Body of pancreas (tissue), 4 donors: ENCODE data around the gene WDR18. TPM values are rescaled to one million over a fixed set of nuclear protein-coding genes. Genes with fewer than 3 reads are reported as not detected.

ENCODE experiments used
- ATAC-seq: fragments of 150-250 bp; one replicate; pipeline ENCODE4 v1.9.1; 2016
- DNase-seq, 4 donors: peaks; one replicate each; pipeline ENCODE4 v3.0.0-alpha.2; 2019
- H3K27ac ChIP-seq, 4 donors: fragments of 200-600 bp; sonication (generic); 1 replicate in 3 of 4; 2 replicates in 1 of 4; pipeline versions ENCODE4 v1.5.1 to v1.6.1; 2016 to 2019; ENCODE audit warnings: mild to moderate bottlenecking in 1 of 4, mixed read lengths in 1 of 4, moderate library complexity in 1 of 4
- H3K27me3 ChIP-seq, 2 donors: fragments of 200-600 bp; sonication (generic); one replicate each; pipeline ENCODE4 v1.6.0; 2016; ENCODE audit warnings: mild to moderate bottlenecking in 1 of 2
- H3K36me3 ChIP-seq, 2 donors: fragments of 200-600 bp; sonication (generic); replicated peaks in 1 of 2; 2 replicates each; pipeline ENCODE4 v1.5.1; 2016; ENCODE audit warnings: low read depth in 2 of 2; ENCODE audit not compliant: insufficient read depth in 1 of 2
- H3K4me1 ChIP-seq: fragments of 200-600 bp; sonication (generic); one replicate; pipeline ENCODE4 v1.6.0; 2016
- H3K4me3 ChIP-seq, 2 donors: fragments of 200-600 bp; sonication (generic); 1 replicate in 1 of 2; 2 replicates in 1 of 2; pipeline ENCODE4 v1.5.1; 2016 to 2019
- H3K9me3 ChIP-seq, 3 donors: fragments of 200-600 bp; sonication (generic); 1 replicate in 2 of 3; 2 replicates in 1 of 3; pipeline ENCODE4 v1.5.1; 2016
- CTCF ChIP-seq, 7 experiments: fragments of 450-650 bp in 4 of 7; fragments of 200-600 bp in 3 of 7; sonication (generic) in 3 of 7; IDR thresholded peaks; one replicate each; pipeline ENCODE4 v1.5.1; 2016 to 2019; ENCODE audit warnings: antibody characterized with exemption in 7 of 7
- POLR2A ChIP-seq, 3 donors: fragments of 450-650 bp; IDR thresholded peaks; one replicate each; pipeline ENCODE4 v1.6.1; 2016; ENCODE audit warnings: antibody characterized with exemption in 3 of 3, mild to moderate bottlenecking in 2 of 3
- WGBS, 2 donors: methylation state at CpG; one replicate each; pipeline ENCODE4 v1.1.5; 2017; 5-methylcytosine and 5-hydroxymethylcytosine counted together
- intact Hi-C: fragments of 100-400 bp; cut with DNase I; formaldehyde crosslinking; loops from one replicate; pipeline ENCODE4 v1.15.1; 2023
- total RNA-seq, 2 donors: library from RNA; depleted of rRNA; stranded (reverse); fragments of >200 nt; gene quantifications; one replicate each; pipeline ENCODE4 v1.1.0, GENCODE V29; 2016

WDR18 gene
- total RNA-seq, 2 donors from 2014 or later = 15.3 to 53.1 TPM

GRCh38 chr19:944663-945241 lies 39.4 kb upstream of the WDR18 start:
- Histone ChIP-seq H3K4me3 (no peak overlapping the region), H3K27me3 (no peaks in the 10 kb centered on the region), H3K27ac (no peak overlapping the region), H3K4me1 (peaks cover 31% of the 10 kb centered on the region), H3K9me3 (no peaks in the 10 kb centered on the region), H3K36me3 (no peaks in the 10 kb centered on the region)
- ATAC-seq (no peak), DNase-seq (no peak)
- 64 to 65% methylated on average over 14 to 22 of the region's 22 CpGs for WGBS, 2 donors
- TF ChIP-seq POLR2A (IDR thresholded peaks at IDR 0.05) (no peak), CTCF (IDR thresholded peaks at IDR 0.05) (no peak)
- intact Hi-C loops = no loop called here

- intact Hi-C loops = no loop called here
- TF ChIP-seq CTCF (IDR thresholded peaks at IDR 0.05) (no peak), POLR2A (IDR thresholded peaks at IDR 0.05) (no peak)
- H3K4me3 ChIP-seq = no peak overlapping the region
- no peaks in the 10 kb centered on the region for H3K9me3 ChIP-seq
- no peak overlapping the region for H3K27ac ChIP-seq
- no peaks in the 10 kb centered on the region for H3K27me3 ChIP-seq
- ATAC-seq (no peak), DNase-seq (no peak)
- 87 to 93% methylated on average over 18 to 37 of the region's 37 CpGs for WGBS, 2 donors
- no peaks in the 10 kb centered on the region for H3K36me3 ChIP-seq
- peaks cover 22% of the 10 kb centered on the region for H3K4me1 ChIP-seq
Measured at GRCh38 chr19:945401-946252, 38.5 kb upstream of the WDR18 start.

GRCh38 chr19:947090-947706 lies 36.9 kb upstream of the WDR18 start:
- DNase-seq = no peak
- intact Hi-C loops = no loop called here
- TF ChIP-seq POLR2A (IDR thresholded peaks at IDR 0.05) = no peak
- TF ChIP-seq CTCF (IDR thresholded peaks at IDR 0.05) = no peak
- Histone ChIP-seq H3K27ac (no peak overlapping the region), H3K9me3 (no peaks in the 10 kb centered on the region), H3K27me3 (no peaks in the 10 kb centered on the region), H3K4me1 (peaks cover 13% of the 10 kb centered on the region), H3K36me3 (no peaks in the 10 kb centered on the region), H3K4me3 (no peak overlapping the region)
- WGBS, 2 donors = 68 to 92% methylated on average over 18 to 27 of the region's 30 CpGs
- ATAC-seq = no peak

- H3K4me1 ChIP-seq = peaks cover 18% of the 10 kb centered on the region
- TF ChIP-seq POLR2A (IDR thresholded peaks at IDR 0.05) = no peak
- TF ChIP-seq CTCF (IDR thresholded peaks at IDR 0.05) = no peak
- no peaks in the 10 kb centered on the region for H3K9me3 ChIP-seq
- no peak overlapping the region for H3K27ac ChIP-seq
- 82 to 92% methylated on average over 16 to 45 of the region's 47 CpGs for WGBS, 2 donors
- H3K36me3 ChIP-seq = no peaks in the 10 kb centered on the region
- ATAC-seq (no peak), DNase-seq (peak in 2 of 4 donors; percentile 32 to 74)
- H3K4me3 ChIP-seq = no peak overlapping the region
- no peaks in the 10 kb centered on the region for H3K27me3 ChIP-seq
- intact Hi-C loops = no loop called here
Measured at GRCh38 chr19:947707-948539, 36.2 kb upstream of the WDR18 start.
